ENCODE data around the gene FGF22.
"Not testable (repeated sequence)": the region's sequence is repeated elsewhere in the genome, so short reads cannot be mapped to it uniquely, and the experiment has no call there.

FGF22 gene

DNA sequence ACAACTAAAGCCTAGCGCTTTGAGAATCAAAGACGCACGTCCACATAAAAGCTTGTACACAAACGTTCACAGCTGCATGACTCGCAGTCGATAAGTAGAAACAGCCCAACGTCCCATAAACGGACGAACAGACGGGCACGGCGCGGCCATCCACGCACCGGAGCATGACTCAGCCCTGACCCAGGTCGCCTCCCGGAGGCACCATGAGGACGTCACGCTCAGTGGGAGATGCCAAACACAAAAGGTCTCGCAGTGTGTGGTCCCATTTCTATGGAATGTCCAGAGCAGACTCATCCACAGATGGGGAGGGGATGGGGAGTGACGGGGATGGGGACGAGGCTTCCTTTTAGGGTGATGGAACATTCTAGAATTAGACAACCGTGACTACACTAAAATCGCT lies 15.7 kb upstream of the FGF22 start:
- DNase-seq (ENCODE audit: low read depth) = peak; percentile 98
- no peak overlapping the region for H3K4me3 ChIP-seq (ENCODE audit: low read depth, low read length)
- TF ChIP-seq, protein P1, sequence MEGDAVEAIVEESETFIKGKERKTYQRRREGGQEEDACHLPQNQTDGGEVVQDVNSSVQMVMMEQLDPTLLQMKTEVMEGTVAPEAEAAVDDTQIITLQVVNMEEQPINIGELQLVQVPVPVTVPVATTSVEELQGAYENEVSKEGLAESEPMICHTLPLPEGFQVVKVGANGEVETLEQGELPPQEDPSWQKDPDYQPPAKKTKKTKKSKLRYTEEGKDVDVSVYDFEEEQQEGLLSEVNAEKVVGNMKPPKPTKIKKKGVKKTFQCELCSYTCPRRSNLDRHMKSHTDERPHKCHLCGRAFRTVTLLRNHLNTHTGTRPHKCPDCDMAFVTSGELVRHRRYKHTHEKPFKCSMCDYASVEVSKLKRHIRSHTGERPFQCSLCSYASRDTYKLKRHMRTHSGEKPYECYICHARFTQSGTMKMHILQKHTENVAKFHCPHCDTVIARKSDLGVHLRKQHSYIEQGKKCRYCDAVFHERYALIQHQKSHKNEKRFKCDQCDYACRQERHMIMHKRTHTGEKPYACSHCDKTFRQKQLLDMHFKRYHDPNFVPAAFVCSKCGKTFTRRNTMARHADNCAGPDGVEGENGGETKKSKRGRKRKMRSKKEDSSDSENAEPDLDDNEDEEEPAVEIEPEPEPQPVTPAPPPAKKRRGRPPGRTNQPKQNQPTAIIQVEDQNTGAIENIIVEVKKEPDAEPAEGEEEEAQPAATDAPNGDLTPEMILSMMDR (conservative IDR thresholded peaks at IDR 0.05; ENCODE audit: low read depth, low read length) = no peak

DNA sequence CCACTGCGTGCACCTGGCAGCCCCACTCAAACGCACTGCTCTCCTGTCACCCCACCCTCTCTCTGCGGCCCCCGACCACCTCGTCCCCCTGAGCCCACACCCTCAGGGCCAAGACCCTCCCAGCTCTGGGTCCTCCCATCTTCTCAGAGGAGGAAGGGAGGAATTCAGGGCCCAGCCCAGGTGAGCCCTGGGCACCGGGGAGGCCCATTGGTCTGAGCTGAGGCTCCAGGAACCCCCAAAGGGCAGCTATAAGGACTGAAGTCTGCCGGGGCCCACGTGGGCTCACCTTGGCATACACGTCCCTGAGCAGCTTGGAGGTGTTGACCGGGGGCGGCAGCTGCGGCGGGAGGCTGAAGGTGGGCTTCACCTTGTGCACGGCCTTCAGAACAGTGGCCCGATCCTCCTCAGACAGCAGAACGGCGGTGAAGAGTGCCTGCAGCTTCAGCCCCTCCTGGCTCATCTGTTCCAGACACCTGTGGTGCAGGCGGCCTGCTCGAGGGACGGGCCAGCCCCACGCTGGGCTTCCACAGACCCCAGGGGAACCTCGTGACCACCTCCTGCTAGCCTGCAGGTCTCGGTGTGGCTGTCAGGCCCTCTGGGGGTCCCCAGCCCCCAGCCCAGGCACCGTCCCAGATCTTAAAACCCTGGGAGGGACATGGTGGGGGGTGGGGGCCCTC lies 15.1 kb upstream of the FGF22 start:
- TF ChIP-seq, protein P1 (conservative IDR thresholded peaks at IDR 0.05; ENCODE audit: low read depth, low read length) = no peak
- no peak for DNase-seq (ENCODE audit: low read depth)
- no peak overlapping the region for H3K4me3 ChIP-seq (ENCODE audit: low read depth, low read length)

DNA sequence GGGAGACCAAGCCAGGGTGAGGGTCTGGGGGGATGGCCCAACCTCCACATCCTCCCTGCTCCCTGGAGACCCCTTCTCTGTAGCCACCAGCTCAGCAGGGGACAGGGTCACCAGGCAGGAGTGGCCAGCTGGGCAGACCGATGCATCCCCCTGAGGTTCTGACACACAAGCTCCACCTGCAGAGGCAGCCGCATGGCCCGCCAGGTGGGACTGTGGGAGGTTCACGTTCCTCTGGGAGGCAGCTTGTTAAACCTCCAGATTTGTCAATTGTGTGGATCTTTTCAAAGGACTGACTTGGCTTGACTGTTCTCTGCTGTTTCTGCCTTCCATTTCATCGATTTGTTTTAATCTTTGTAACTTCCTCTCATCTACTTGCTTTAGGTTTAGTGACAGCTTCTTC lies 14.4 kb upstream of the FGF22 start:
- DNase-seq (ENCODE audit: low read depth) = no peak
- TF ChIP-seq, protein P1 (conservative IDR thresholded peaks at IDR 0.05; ENCODE audit: low read depth, low read length) = no peak
- no peak overlapping the region for H3K4me3 ChIP-seq (ENCODE audit: low read depth, low read length)

DNA sequence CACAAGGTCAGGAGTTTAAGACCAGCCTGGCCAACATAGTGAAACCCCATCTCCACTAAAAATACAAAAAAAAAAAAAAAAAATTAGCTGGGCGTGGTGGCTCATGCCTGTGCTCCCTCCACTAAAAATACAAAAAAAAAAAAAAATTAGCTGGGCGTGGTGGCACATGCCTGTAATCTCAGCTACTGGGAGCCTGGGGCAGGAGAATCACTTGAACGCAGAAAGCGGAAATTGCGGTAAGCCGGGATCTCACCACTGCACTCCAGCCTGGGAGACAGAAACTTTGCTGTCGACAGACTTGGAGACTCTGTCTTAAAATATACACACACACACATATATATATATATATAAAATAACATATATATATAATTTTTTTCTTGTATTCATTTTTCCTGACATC lies 13.1 kb upstream of the FGF22 start:
- DNase-seq (ENCODE audit: low read depth); H3K4me3 ChIP-seq (ENCODE audit: low read depth, low read length): not testable (repeated sequence)

DNA sequence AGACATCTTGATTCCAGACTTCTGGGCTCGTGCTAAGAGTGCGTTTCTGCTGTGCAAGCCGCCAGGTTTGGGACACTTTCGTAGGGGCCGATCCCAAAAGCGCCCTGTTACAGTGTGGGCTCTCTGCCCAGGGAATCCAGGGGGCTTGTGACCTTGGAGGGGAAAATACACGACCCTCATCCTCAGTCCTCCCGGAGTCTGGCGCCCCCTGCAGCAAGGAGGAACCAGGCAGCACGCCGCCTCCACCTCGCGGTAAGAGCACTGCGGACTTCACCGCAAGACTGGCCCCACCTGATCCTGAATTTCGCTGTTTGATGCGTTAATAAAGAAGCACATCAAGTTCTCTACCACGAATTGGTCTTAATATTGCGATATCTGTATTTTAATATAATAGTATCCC lies 11.5 kb upstream of the FGF22 start:
- TF ChIP-seq, protein P1 (conservative IDR thresholded peaks at IDR 0.05; ENCODE audit: low read depth, low read length) = peak; percentile 62
- DNase-seq (ENCODE audit: low read depth) = no peak
- H3K4me3 ChIP-seq (ENCODE audit: low read depth, low read length) = no peak overlapping the region

DNA sequence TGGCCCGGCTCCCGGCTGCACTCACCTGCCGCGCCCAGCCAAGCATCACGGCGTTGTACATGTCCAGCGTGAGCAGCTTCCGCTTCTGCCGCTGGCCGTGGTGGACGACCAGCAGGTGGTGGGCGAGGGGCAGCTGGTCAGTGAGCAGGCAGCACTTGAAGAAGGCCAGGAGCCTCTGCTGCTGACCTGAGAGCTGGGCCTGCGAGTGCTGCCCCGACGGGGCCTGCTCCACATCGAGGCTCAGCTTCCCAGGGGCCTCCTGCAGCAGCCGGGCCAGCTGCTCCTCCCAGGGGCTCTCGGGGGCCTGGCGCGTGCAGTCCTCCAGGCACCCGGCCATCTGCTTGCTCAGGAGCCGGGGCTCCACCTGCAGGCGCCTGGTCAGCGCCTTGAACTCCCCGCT lies 10.2 kb upstream of the FGF22 start:
- H3K4me3 ChIP-seq (ENCODE audit: low read depth, low read length) = not testable (repeated sequence)
- DNase-seq (ENCODE audit: low read depth) = peak; percentile 20

DNA sequence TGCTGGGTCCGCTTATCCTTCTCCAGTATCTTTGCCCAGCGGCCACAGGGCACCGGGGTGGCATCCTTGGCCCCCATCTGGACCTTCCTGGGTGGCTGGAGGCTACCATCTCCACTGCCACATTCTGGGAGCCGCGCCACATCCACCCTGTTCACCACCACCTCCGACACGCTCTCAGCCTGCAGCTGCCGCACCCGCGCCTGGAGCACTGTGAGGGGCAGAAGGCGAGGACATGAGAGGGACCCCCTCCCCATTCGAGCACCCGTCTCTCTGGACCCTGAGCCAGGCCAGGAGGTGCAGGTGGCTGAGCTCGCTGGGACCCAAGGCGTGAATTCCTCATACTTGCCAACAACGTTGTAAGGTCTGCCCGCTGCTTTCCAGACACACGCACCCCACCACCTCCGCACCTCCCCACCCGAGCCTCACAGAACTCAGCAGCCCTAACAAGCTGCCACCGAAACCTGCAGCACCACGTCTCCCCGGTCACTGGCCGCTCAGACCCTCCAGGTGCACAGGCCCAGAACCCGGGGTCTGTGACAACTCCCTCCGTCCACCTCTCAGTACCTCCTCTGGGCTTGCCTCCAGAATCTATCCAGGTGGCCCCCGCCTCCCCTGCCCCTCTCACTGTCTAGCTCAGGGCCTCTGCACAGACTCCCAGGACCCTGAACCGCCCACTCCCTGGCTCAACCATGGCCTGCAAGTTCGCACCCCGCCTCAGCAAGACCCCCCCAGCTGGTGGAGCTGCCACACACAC lies 9.5 kb upstream of the FGF22 start:
- TF ChIP-seq, protein P1 (conservative IDR thresholded peaks at IDR 0.05; ENCODE audit: low read depth, low read length) = no peak
- DNase-seq (ENCODE audit: low read depth) = no peak
- H3K4me3 ChIP-seq (ENCODE audit: low read depth, low read length) = no peak overlapping the region

DNA sequence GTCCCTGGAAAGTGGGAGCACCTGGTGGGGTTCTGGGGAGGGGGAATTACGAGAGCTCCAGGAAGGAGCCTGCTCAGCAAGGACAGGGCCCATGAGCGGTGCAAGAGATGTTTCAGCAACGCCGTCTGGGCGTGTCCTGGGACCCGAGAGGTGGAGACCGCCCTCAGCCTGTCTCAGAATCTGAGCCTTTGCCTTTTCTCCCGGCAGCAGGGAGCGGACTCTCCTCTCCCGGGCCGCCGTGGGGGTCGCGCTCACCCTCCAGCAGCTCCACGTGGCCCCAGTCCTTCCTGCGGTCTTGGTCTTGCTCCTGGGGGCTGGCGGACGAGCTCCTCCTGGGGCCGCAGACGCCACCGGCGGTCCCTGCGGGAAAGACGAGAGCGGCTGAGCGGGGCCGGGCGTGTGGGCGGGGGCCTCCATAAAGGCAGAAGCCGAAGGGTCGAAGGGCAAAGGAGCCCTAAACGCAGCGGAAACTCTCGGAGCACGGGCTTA lies 7.1 kb upstream of the FGF22 start:
- peak; percentile 76 for DNase-seq (ENCODE audit: low read depth)
- TF ChIP-seq, protein P1 (conservative IDR thresholded peaks at IDR 0.05; ENCODE audit: low read depth, low read length) = no peak

More for the DNA sequence above, 7.1 kb upstream of the FGF22 start:
- H3K4me3 ChIP-seq (ENCODE audit: low read depth, low read length) = peak overlapping the region; percentile 82
